ENCODE data around the gene NTN1. TPM values are rescaled to one million over a fixed set of nuclear protein-coding genes. Genes with fewer than 3 reads are reported as not detected.

Gene NTN1
- total RNA-seq, 2 donors from 2014 or later: 17.0 to 40.4 TPM

GRCh38 chr17:9266697-9267117 lies 245.4 kb downstream of the NTN1 start:
- 97 to 98% methylated on average over 8 to 9 of the region's 9 CpGs for WGBS, 2 experiments (ENCODE audit: insufficient coverage in 1 of 2, insufficient read length in 1 of 2)
- Histone ChIP-seq H3K4me3 (ENCODE audit: low read length) (no peak overlapping the region), H3K27ac (ENCODE audit: low read depth, low read length) (no peak overlapping the region), H3K9ac (ENCODE audit: extremely low read depth, low read length, poor library complexity, severe bottlenecking) (no peak overlapping the region), H3K9me3 (ENCODE audit: control insufficient read depth, low read length) (no peaks in the 10 kb centered on the region), H3K4me1 (ENCODE audit: control insufficient read depth, insufficient read depth, low read length) (peaks cover 3% of the 10 kb centered on the region), H3K27me3 (ENCODE audit: control insufficient read depth, insufficient read depth, low read length, poor library complexity, severe bottlenecking) (no peaks in the 10 kb centered on the region), H3K36me3 (ENCODE audit: control insufficient read depth, insufficient read depth, low read length) (no peaks in the 10 kb centered on the region)
- H3K9me3 Mint-ChIP-seq: no peaks in the 10 kb centered on the region
- no peak overlapping the region for H3K4me3 Mint-ChIP-seq
- no peaks in the 10 kb centered on the region for H3K27me3 Mint-ChIP-seq (ENCODE audit: insufficient read depth)
- peaks cover 2% of the 10 kb centered on the region for H3K36me3 Mint-ChIP-seq (ENCODE audit: low read depth)
- no peak for TF ChIP-seq CTCF (conservative IDR thresholded peaks at IDR 0.05)
- peaks cover 5% of the 10 kb centered on the region for H3K4me1 Mint-ChIP-seq
- no peak overlapping the region for H3K27ac Mint-ChIP-seq
- DNase-seq: no peak

- Mint-ChIP-seq H3K27me3 (ENCODE audit: insufficient read depth) (no peaks in the 10 kb centered on the region), H3K36me3 (ENCODE audit: low read depth) (peaks cover 2% of the 10 kb centered on the region), H3K4me3 (no peak overlapping the region), H3K27ac (no peak overlapping the region), H3K9me3 (no peaks in the 10 kb centered on the region), H3K4me1 (peaks cover 2% of the 10 kb centered on the region)
- H3K36me3 ChIP-seq (ENCODE audit: control insufficient read depth, insufficient read depth, low read length): no peaks in the 10 kb centered on the region
- H3K9me3 ChIP-seq (ENCODE audit: control insufficient read depth, low read length): no peaks in the 10 kb centered on the region
- WGBS, 2 experiments (ENCODE audit: insufficient coverage in 1 of 2, insufficient read length in 1 of 2): 91 to 94% methylated on average over 5 to 6 of the region's 6 CpGs
- no peak for DNase-seq
- no peak overlapping the region for H3K4me3 ChIP-seq (ENCODE audit: low read length)
- TF ChIP-seq CTCF (conservative IDR thresholded peaks at IDR 0.05): no peak
- no peaks in the 10 kb centered on the region for H3K4me1 ChIP-seq (ENCODE audit: control insufficient read depth, insufficient read depth, low read length)
- H3K9ac ChIP-seq (ENCODE audit: extremely low read depth, low read length, poor library complexity, severe bottlenecking): no peak overlapping the region
- H3K27ac ChIP-seq (ENCODE audit: low read depth, low read length): no peak overlapping the region
- no peaks in the 10 kb centered on the region for H3K27me3 ChIP-seq (ENCODE audit: control insufficient read depth, insufficient read depth, low read length, poor library complexity, severe bottlenecking)
Measured at GRCh38 chr17:9268546-9268945, 247.2 kb downstream of the NTN1 start.

- Mint-ChIP-seq H3K27ac (no peak overlapping the region), H3K4me1 (peaks cover 2% of the 10 kb centered on the region), H3K27me3 (ENCODE audit: insufficient read depth) (no peaks in the 10 kb centered on the region), H3K4me3 (no peak overlapping the region), H3K36me3 (ENCODE audit: low read depth) (peaks cover 2% of the 10 kb centered on the region), H3K9me3 (no peaks in the 10 kb centered on the region)
- Histone ChIP-seq H3K27me3 (ENCODE audit: control insufficient read depth, insufficient read depth, low read length, poor library complexity, severe bottlenecking) (no peaks in the 10 kb centered on the region), H3K9ac (ENCODE audit: extremely low read depth, low read length, poor library complexity, severe bottlenecking) (no peak overlapping the region), H3K4me3 (ENCODE audit: low read length) (no peak overlapping the region), H3K27ac (ENCODE audit: low read depth, low read length) (no peak overlapping the region), H3K9me3 (ENCODE audit: control insufficient read depth, low read length) (no peaks in the 10 kb centered on the region), H3K36me3 (ENCODE audit: control insufficient read depth, insufficient read depth, low read length) (no peaks in the 10 kb centered on the region), H3K4me1 (ENCODE audit: control insufficient read depth, insufficient read depth, low read length) (no peaks in the 10 kb centered on the region)
- TF ChIP-seq CTCF (conservative IDR thresholded peaks at IDR 0.05): no peak
- no peak for DNase-seq
- WGBS, 2 experiments (ENCODE audit: insufficient coverage in 1 of 2, insufficient read length in 1 of 2): 96 to 98% methylated on average over 5 to 7 of the region's 7 CpGs
Measured at GRCh38 chr17:9269350-9270035, 248.2 kb downstream of the NTN1 start.
